GM21526 (cell line): ENCODE results near the gene ACTL10.

Experiments used
- ATAC-seq: cut with Tn5 transposase; IDR thresholded peaks from one replicate; pipeline ENCODE4 v1.9.1; 2021; ENCODE audit warnings: moderate library complexity; ENCODE audit not compliant: unreplicated experiment, low FRiP score

The ACTL10 gene

DNA sequence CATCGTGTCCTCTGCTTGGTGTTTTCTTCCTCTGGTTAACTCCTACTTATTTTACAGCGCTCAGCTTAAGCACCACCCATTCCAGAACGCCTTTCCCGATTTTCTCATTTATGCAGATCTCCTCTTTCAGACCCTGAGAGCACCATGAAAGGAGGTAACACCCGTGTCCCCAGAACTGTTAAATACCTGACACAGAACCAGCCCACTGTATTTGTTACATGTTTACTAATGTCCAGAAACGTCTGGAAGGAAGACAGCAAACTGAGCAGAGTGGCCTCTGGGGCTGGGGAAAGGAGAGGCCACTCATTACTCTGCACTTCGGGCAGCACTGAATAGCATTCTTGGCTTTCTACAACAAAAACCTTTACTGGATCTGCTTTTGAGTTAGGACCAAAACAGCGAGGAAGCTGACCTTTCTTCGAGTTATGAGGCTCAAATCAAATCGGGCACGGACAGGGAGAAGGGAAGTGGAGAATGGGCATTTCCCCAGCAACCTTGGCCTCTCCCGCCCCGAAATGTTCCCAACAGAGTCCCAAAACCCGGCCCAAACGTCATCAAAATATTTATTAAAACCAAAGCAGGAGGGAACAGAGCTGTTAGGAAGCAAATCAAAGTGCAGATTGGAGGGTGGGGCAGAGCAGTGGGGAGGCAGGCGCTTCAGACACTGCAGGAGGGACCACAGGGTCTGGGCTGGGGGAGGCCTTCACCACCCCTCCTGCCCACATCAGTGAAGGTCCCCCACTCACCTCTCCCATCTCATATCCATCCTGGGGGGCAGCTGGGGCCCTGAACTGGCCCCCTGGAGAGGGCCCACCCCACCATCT, 8.6 kb downstream of the ACTL10 start:
- no peak for ATAC-seq

DNA sequence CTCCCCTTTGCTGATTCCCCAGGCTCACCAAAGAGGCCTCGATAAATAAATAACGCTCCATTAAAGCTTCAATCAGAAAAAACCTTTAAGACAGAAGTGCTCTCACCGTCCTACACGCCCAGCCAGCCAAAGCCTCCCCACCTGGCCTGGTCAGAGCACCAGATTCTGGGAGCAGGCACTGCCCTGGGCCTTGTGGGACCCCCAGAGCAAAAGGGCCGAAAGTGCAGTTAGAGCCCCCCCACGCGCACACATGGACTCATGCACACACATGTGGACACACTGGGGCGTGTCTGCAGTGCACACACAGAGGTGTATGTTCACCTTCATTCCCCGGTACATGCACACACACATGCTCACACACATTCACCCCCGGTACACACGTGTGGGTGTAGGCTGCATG, 9.4 kb downstream of the ACTL10 start:
- ATAC-seq, result no peak

DNA sequence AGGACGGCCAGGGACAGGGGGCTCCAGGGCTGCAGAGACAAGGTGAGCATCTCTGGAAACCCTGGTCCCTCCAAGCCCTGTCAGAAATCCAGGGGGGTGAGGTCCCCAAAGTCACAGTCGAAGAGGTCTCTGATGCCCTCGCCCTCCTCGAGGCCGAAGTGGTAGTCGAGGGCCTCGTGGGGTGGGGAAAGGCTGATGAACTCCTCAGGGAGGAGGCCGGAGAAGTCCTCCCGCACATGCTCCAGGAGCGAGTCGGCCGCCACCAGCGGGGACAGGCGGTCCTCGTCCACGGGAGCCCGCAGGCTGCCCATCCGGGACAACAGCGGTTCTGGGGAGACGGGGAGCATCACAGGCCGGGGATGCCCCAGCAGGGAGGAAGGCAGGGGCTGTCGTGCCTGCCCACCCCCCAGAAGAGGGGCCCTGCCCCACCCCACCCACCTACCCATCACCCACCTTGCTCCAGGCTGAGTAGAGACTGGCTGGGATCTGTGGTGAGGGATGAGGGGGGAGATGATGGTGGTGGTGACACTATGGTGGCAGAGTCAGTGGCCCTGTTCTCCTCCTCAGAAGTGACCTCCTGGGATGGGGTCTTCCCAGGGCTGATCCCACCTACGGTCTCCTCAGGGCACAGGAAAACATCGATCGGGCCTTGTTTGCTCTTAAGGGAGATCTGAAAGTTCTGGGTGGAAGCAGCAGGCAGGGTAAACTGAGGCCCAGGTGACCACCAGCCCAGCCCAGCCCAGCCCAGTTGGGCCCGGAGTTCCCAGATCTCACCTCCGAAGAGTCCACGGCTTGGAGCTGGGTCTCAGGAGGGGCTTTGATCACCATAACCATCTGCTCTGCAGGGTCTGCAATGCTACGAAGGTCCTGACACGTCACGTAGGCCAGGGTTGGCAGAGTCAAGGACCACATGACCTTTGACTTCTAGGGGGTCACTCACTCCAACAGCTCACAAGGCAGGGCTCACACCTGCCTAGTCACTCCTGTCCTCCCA, 10.2 kb downstream of the ACTL10 start:
- ATAC-seq, result no peak

DNA sequence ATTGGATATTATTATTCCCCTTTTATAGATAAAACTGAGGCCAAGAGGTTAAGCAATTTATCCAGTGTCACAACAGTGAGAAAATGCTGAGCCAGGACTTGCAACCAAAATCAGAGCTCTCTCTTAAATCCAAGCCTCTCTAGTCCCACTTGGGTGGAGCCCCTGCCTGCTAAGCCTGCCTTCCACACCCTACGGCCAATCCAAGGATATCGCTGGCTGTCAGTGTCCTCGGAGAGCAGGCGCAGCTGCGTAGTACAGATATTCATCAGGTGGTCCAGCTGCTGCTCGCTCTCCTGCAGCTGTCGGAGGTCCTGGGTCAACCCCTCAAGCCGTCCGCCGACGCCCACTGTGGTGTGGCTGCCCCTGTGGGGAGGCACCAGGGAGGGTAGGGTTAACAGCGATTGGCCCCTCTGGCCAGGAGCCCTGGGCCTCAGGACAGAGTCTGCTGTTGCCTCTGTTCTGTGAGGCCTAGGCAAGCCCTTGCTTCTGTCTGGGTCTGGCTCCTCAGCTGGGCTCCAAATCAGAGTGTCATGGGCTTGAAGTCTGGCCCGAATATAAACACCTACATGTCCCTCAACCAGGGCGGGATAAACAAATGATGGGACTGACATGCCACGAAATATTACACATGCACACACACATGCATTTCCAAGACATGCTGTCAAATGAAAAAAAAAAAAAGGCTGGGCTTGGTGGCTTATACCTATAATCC, 11.4 kb downstream of the ACTL10 start:
- no peak for ATAC-seq

GRCh38 chr20:33679758-33680485, 13.2 kb downstream of the ACTL10 start:
- ATAC-seq, result no peak

DNA sequence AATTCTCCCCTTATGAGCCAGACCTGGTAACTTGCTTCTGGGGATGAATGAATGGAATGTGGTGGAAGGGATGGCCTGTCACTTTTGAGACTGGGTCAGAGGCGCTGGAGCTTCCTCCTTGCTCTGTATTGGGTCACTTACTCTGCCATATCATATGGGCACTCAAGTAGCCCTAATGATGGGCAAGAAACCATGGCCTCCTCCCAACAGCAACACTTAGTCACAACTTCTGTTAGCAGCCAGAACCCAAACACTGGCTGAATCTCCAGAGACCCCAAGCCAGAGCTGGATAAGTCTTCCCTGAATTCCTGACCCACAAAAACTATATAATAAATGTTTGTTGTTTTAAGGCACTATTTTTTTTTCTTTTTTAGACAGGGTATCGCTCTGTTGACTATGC, 13.9 kb downstream of the ACTL10 start:
- no peak for ATAC-seq

GRCh38 chr20:33681288-33681687, 14.5 kb downstream of the ACTL10 start:
- no peak for ATAC-seq

GRCh38 chr20:33681728-33682353, 15.1 kb downstream of the ACTL10 start:
- no peak for ATAC-seq

DNA sequence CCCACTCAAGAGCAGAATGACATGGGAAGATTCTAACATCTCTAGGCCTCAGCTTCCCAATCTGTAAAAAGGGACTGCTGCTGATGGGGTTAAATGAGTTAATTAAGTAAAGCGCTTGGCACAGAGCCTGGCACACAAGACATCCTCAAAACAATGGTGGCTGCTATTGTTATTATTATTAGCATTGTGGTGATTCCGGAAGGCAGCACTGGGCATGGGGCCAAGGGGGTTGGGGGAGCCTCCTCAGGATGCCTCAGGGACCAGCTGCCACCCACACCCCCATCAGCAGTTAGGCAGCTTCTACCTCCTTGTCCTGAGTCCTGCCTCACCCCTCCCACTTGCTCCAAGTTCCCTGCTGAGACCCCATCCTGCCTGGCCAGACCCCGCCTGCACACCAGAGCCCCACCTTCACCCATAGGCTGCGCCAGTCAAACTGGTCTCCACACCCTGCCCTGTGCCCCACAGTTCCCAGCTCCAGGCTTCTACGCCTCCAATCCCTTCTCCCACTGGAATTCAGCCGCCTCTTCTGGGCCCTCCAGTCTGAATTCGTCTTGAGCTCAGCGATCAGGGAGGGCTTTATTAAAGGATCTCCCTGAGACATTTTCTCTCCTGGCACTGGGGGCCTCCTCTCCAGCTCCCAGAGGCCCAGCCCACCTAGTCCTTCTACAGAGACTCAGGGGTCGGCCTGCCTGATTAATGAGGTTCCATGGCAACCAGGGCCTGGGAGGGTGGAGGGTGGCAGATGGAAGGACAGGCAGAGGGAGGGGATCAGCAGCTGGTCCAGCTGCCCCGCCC, 18.0 kb downstream of the ACTL10 start:
- ATAC-seq, result no peak

DNA sequence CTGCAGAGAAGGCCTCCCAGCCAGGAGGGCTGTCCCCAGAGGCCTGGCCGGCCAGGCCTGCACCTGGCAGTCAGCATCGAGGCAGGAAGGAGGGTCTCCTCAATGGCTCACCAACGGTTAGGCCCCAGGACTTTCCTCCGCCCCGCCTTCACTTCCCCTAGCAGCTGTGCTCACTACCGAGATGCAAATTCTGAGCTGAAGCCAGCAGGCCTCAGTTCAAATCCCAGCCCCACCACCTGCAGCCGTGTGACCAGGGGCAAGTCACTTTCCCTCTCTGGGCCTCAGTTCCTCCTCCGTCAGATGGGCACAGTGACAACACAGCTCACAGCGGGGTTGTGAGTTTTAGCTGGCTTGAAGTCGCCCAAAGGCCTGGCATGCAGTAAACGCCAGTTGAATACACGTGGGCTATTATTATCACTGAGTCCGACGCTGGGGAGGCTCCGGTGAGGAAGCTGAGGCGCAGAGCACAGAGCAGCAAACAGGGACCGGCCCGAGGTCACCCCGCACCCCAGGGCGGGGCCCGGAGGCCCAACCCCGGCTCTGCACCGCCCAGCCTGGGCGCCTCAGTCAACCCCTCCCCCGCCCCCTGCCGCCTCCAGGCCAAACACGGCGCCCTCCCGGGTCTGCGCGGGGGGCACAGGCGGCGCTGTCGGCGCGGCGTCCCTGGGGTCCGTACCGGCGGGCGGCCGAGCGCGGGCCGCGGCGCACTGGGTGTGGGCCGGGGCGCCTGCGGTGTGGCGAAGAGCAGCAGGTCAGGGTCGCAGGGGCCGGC, 18.8 kb downstream of the ACTL10 start:
- ATAC-seq, result peak; percentile 36

DNA sequence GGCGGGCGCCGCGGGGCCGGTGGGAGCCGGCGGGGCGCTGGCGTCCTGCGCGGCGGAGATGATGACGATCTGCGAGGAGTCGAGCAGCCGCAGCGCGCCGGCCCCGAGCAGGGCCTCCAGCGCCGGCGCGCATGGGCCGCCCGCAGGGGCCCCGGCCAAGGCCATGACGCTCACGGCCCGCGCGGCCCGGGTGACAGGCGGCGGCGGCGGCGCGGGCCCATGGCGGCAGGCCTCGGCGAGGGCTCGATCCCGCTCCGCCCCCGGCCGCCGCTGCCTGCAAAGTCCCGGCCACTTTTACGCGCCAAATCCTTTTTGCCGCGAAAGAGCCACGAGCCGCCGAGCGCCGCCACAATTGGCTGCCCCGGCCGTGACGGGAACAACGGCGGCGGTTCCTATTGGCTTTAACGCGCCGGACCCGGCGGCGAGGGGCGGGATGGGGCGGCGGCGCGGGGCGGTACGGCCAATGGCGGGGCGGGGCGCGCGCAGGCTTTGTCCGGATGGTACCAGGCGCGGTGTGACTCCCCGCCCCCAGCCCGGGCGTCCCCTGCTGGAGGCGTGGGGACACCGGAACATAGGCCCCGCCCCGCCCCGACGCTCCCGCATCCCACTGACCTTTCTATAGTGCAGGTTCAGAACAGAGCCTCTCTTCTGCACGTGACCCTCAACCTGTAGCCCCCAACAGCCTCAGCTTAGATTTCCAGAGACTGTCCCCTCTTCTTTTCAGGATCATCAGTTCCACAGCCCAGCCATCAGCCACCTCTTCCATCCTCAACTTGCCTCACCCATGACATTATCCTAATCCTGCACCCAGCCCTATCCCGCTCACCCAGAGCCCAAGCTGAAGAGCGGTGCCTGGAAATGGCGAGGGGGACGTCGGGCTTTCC, 19.6 kb downstream of the ACTL10 start, which contains the start of gene E2F1:
TSS of gene E2F1 (minus strand) at position 286 of the 884 bp plus-strand sequence. CDS start at position 165, 121 bp downstream.
- ATAC-seq, result peak; percentile 62

DNA sequence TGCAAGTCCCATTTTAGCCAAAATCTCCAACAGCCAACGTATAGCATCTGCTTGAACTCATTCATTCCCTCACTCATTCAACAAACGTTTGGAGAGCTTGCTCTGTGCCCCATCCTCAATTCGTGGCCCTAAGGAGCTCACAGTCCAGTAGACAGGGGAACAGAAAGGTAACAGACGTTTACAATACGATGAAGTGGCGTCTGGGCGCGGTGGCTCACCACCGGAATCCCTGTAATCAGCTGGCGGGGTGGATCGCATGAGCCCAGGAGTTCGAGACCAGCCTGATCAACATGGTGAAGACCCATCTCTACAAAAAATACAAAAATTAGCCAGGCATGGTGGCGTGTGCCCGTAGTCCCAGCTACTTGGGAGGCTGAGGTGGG, 20.2 kb downstream of the ACTL10 start:
- ATAC-seq, result no peak

DNA sequence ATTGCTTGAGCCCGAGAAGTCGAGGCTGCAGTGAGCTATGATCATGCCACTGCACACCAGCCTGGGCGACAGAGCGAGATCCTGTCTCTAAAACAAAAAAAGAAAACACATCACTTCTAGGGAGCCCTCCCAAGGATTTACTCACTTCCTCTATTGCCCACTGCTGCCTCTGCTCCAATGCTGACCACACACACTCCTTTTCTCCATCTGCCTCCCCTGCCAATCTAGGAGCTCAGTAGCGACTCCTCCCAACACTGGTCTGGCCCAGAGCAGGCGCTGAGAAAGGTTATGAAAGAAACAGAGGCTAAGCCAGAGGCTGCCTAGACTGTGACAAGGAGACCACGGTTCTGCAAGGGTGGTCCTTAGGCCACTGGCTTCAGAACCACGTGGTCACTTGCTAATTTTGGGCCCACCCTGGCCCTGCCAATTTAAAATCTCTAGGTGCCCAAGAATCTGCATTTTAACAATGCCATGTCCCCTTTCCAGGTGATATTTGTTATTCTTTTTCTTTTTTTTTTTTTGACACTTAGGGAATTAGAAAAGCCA, 20.7 kb downstream of the ACTL10 start:
- ATAC-seq, result no peak

GRCh38 chr20:33687993-33688937, 21.5 kb downstream of the ACTL10 start:
- ATAC-seq, result no peak

- no peak for ATAC-seq
Measured at GRCh38 chr20:33688938-33689424, 22.2 kb downstream of the ACTL10 start.

DNA sequence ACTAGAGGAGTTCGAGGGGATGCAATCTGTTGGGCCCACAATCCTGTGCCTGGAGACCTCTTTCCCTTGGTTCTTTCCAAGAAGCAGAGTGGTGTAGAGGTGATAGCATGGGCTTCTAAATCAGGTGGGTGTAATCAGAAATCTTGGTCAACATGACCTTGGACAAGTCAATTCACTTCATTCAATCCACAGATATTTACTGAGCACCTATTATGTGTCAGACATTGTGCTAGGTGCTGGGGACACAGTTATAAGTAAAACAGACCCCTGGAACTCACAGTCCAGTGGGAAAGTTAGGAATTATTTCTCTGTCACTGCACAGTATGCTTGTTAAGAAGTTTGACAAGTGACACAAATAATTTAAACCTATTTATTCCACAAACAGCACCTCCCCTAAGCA, 22.8 kb downstream of the ACTL10 start:
- ATAC-seq, result no peak
